Measurements from ENCODE around the gene SDHA.
A peak's percentile ranks its signal among the peaks of the same experiment; 100 is the strongest.

Gene SDHA

GRCh38 chr5:217494-218456 is at the start of gene SDHA, which contains the start of gene CCDC127:
Gene SDHA (plus strand): TSS chr5:218320. CDS start chr5:218356, 36 bp downstream.
Gene CCDC127 (minus strand): TSS chr5:218153. CDS start chr5:216849, 1,304 bp downstream.
- DNase-seq = peak; percentile 95

GRCh38 chr5:169071-169727 is 48.9 kb upstream of the SDHA start:
- DNase-seq = peak; percentile 52

- DNase-seq = no peak
Observed at GRCh38 chr5:169728-170094, 48.4 kb upstream of the SDHA start.

GRCh38 chr5:170971-171800 is 46.9 kb upstream of the SDHA start:
- no peak for DNase-seq

- no peak for DNase-seq
Observed at GRCh38 chr5:171801-172331, 46.3 kb upstream of the SDHA start.

GRCh38 chr5:172421-172820 is 45.7 kb upstream of the SDHA start:
- no peak for DNase-seq

- no peak for DNase-seq
Observed at GRCh38 chr5:172841-173251, 45.3 kb upstream of the SDHA start.

- DNase-seq = no peak
Observed at GRCh38 chr5:173392-174290, 44.5 kb upstream of the SDHA start.

GRCh38 chr5:174291-174600 is 43.9 kb upstream of the SDHA start:
- DNase-seq = no peak

GRCh38 chr5:174876-175465 is 43.1 kb upstream of the SDHA start:
- DNase-seq = no peak

GRCh38 chr5:176296-176823 is 41.8 kb upstream of the SDHA start:
- DNase-seq = no peak

GRCh38 chr5:178110-178509 is 40.0 kb upstream of the SDHA start:
- no peak for DNase-seq

- DNase-seq = no peak
Observed at GRCh38 chr5:179401-179800, 38.7 kb upstream of the SDHA start.

GRCh38 chr5:180286-180918 is 37.7 kb upstream of the SDHA start:
- DNase-seq = no peak

- no peak for DNase-seq
Observed at GRCh38 chr5:181160-181559, 37.0 kb upstream of the SDHA start.

- no peak for DNase-seq
Observed at GRCh38 chr5:181566-181965, 36.6 kb upstream of the SDHA start.

GRCh38 chr5:182126-182525 is 36.0 kb upstream of the SDHA start:
- no peak for DNase-seq

- DNase-seq = no peak
Observed at GRCh38 chr5:184471-184870, 33.6 kb upstream of the SDHA start.

- no peak for DNase-seq
Observed at GRCh38 chr5:185095-186070, 32.7 kb upstream of the SDHA start.

Data from inflammatory macrophage treated with lipopolysaccharide for 4 hours (primary cell).